CD4-positive, alpha-beta T cell treated with Interleukin-21 for 1 hour (primary cell): Measurements from ENCODE around the gene RIMBP3C.
"Not testable (repeated sequence)": the region's sequence is repeated elsewhere in the genome, so short reads cannot be mapped to it uniquely, and the experiment has no call there.

ENCODE experiments used
- DNase-seq: peaks from one replicate; pipeline ENCODE4 v3.0.0-alpha.2; 2020

RIMBP3C gene

DNA sequence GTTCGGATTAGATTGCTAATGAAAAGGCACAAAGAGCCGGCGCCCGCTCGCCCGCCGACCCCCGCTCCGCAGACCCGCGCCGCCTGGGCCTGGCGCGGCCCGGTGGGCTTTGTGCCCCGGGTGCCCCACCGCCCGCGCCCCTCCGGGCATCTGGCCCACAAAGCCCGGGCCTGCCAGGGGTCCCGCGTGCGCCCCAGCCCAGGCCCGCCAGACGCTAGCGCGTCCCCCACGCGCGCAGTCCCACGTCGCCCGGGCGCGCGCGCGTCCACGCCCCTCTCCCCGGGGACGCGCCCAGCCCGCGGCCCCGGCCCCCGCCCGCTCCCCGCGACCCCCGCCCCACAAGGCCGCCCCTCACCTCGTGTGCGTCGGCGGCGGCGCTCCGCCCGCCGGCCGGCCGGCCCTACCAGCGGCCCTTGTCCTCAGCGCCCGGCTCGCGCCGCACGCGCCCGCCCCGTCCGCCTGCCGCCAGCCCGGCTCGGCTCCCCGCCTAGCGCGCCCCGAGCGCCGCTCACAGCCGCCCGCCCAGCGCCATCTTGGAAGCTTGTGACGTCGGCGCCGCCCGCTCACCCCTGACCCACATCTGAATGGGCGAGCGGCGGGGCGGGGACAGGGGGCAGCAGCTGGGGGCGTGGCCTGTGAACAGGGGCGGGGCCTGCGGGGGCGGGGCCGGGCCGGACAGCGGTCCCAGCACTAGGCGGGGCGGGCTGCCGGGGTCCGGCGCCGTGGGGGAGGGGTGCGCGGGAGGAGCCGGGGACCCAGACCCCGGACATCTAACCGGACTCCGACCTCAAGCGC is 34.1 kb downstream of the RIMBP3C start:
- not testable (repeated sequence) for DNase-seq

DNA sequence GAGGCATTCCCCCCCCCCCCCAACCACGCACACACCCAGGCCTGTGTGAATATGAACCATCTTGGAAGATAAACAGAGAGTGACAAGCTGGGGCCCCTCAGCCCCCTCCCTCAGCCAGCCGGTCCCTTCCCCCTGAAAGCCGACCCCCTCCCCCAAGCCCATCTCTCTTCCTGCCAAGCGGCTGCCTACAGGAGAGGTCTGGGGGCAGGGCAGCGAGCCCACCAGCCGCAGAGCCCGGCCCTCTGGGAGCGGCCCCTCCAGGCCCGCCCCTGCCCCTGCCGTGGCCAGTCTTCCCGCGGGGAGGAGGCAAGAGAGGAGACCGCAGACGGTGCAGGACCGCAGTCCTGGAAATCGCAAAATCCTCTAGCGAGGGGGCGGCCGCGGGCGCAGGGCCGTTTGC is 34.7 kb downstream of the RIMBP3C start:
- DNase-seq, result not testable (repeated sequence)

DNA sequence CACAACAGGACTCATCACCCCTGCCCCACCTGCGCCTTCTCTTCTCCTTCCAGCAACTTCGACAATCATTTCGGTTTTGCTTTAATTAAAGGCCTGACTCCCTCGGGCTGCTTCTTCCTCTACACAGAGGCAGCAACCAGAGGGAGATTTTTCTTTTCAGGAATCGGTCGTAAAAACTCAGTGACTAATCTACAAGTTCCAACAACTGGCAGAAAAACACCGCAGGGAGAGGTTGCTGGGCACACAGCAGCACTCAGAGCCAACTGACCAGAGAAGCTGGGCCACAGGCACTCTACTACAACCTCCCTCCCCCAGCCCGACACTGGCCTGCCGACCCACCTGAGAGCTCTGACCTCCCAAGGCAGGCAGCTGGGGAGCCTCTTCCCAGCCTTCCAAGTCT is 36.0 kb downstream of the RIMBP3C start:
- not testable (repeated sequence) for DNase-seq

DNA sequence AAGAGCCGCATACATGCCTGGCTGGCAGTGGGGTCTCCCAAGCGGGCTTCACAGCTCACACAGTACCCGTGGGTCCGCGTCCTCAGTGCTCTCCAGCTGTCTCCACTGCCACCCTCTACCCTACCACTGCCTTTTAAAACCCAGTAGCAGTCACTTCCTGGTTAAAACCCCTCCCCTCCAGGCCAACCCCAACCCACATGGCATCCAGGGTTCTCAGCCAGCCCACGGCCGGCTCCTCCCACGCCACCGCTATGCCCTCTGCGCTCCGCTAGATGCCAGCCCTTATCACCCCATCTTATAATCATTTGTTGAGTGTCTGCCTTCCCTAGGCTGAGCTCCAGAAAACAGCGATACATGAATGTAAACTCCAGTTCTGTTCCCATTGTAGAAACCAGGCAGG is 37.1 kb downstream of the RIMBP3C start:
- not testable (repeated sequence) for DNase-seq

DNA sequence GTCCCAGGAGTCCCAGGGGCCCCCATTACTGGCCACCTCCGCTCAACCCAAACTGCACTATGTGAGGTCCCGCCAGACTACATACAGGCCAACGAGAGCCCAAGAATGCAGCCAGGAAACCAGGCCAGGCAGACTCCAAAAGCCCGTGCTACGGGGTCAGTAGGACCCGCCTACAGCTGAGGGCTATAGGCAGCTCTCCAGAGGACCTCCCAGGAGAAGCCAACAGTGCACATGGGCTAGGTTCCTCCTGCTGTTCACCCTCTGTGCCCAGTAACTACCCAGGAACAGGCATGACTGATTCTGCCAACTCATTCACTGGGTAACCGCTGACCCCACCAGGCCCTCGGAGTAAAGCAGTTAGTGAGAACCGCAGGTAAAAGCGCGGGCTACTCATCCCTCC is 39.2 kb downstream of the RIMBP3C start:
- not testable (repeated sequence) for DNase-seq

DNA sequence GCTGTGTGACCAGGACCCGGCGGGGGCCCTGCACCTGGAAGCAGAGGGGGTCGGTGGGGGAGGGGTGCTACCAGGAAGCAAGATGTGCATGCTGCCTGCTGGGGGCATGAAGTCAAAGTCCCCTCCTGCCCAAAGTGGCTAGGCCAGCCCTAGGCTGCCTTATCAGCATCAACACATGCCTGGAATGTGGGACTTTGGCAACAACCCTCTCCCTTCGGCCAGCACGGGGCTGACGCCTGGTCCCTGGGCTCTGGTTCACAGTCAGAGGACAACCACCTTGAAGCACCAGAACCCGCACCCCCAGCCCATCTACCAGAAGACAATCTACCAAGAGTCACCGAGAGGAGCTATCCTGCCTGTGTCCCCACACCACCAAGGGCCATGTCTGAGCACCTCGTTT is 40.9 kb downstream of the RIMBP3C start:
- DNase-seq, result not testable (repeated sequence)

DNA sequence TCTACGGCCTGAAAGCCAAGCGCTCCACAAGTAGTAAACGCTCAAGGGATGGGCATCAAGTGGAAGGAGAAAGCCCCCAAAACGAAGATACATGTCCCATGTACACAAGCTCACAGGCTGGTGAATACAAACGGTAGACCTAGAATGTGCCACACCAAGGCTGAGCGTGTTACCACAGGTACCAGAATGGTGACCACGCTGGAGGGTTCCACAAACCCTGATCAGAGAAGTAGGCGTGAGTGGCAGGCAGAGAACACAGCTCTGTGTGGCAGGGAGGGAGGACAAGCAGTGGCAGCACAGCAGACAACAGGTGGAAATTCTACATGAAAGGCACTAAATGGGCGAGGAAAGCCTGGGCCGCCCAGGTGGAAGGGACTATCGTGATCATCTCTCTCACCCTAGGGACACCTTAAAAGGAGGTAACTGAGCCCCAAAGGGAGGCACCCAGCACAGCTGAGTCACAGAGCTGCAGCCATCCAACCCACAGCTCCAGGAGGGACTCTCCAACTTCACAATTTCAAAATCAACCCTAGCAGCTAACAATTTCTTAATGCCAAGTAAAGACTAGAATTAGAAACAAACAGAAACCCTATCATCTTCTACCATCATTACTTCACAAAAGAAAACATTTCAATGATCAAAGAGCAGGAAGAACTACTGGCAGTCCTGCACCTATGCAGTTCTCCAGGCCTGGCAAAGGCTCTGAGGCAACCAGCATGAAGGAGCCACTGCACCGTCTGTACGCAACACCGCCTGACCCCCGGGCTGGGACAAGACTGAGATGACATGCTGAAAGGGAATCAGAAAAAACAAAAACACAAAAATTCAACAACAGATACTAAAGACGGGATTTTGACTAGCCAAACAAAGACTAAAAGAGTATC is 51.4 kb downstream of the RIMBP3C start:
- DNase-seq, result not testable (repeated sequence)

DNA sequence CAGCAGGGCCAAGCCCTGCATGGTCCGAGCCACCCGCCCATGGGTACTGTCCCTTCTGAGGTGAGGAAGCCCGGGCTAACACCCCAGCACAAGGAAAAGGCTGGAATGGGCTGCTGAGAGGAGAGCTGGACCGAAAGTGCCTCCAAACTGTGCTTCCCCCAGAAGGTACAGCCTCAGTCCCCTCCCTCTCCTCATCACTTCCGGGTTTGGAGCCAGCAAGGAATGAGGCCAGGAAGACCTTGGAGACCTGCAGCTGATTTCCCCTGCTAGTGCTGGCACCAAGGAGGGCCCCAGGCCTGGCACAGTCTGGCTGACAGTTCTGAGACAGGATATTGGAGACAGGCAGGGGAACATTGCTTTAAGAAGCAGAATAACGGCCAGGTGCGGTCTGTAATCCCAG is 52.8 kb downstream of the RIMBP3C start:
- not testable (repeated sequence) for DNase-seq

DNA sequence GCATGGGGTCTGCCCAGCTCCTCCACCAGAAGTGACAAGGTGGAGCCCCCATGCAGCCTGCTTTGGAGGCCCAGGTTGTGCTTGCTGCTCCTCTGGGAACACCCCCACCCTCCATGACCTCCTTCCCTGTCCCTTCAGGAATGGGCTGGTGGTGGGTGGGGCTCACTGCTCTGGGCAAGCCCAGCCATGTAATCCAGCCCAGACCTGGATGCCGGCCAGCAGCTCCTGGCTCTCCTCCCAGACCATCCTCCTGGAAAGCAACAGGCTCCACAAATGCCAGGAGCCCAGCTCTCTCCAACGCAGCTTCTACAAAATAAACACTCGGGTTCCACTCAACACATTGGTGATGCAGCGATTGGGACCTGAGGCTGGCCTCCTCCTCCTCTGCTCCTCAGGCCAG is 53.3 kb downstream of the RIMBP3C start:
- not testable (repeated sequence) for DNase-seq
